ENCODE measurements around the gene STIM2.

DNA sequence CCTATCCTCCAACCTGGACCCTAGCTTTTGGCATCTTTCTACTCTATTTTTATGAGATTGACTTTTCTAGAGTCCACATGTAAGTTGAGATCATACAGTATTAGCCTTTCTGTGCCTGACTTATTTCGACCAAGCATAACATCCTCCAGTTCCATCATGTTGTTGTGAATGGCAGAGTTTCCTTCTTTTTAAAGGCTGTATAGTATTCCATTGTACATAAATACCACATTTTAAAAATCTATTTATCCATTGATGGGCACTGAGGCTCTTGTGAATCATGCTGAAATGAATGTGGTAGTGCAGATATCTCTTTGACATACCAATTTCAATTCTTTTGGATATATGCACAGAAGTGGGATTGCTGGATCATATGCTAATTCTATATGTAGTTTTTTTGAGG, 40.3 kb upstream of the STIM2 start:
- TF ChIP-seq, protein P1, sequence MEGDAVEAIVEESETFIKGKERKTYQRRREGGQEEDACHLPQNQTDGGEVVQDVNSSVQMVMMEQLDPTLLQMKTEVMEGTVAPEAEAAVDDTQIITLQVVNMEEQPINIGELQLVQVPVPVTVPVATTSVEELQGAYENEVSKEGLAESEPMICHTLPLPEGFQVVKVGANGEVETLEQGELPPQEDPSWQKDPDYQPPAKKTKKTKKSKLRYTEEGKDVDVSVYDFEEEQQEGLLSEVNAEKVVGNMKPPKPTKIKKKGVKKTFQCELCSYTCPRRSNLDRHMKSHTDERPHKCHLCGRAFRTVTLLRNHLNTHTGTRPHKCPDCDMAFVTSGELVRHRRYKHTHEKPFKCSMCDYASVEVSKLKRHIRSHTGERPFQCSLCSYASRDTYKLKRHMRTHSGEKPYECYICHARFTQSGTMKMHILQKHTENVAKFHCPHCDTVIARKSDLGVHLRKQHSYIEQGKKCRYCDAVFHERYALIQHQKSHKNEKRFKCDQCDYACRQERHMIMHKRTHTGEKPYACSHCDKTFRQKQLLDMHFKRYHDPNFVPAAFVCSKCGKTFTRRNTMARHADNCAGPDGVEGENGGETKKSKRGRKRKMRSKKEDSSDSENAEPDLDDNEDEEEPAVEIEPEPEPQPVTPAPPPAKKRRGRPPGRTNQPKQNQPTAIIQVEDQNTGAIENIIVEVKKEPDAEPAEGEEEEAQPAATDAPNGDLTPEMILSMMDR (conservative IDR thresholded peaks at IDR 0.05; ENCODE audit: low read depth, low read length): no peak
- no peak for TF ChIP-seq EZH2phosphoT487 (IDR thresholded peaks at IDR 0.05; ENCODE audit: borderline replicate concordance, low read length)

Measured in PC-3 (cell line).